ENCODE results near the gene FBXW12. TPM values are rescaled to one million over a fixed set of nuclear protein-coding genes. Genes with fewer than 3 reads are reported as not detected.

The FBXW12 gene
- total RNA-seq, 1 donor from 2014 or later: 0.82 TPM

DNA sequence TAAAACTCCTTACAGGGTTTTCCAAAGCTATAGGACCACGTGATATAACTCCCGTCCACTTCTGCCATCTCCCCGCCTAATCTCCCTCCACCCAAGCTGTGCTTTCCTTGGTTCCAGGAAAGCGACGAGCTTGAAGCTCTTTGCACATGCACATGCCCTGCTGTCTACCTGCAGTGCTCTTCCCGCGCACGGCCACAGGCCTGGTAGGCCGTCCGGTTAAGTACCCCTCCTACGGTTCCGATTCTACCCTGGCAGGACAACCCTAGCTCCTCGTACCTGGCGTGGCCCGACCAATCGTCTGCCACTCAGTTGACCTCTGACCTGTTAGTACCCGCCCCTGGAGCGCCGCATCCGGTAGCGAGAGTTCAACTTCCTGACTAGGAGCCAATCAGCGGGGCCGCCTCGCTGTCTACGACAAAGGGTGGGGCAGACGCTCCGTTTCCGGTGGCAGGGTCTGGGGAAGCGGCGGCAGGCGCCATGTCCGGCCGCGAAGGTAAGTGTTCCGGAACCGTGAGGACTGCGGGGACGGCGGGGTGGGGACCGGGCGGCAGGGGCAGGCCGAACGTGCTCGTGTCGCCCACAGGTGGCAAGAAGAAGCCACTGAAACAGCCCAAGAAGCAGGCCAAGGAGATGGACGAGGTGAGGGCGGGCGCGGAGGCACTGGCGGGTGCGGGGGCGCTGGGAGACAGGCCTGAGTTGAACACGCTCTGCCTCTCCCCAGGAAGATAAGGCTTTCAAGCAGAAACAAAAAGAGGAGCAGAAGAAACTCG lies 68.0 kb downstream of the FBXW12 start, which contains the start of the genes CCDC51 and TMA7:
CCDC51 (minus strand) TSS at position 300 of the 770 bp plus-strand sequence. CDS start 4,991 bp downstream, outside the sequence.
TMA7 (plus strand) TSS at position 438 of the 770 bp plus-strand sequence; CDS start at position 478, 40 bp downstream.
- Histone ChIP-seq H2AFZ (replicated peaks) (peak within 1 kb of the TSS; percentile 59), H3K9me3 (ENCODE audit: low read depth) (no peaks in the 10 kb centered on the region), H3K79me2 (ENCODE audit: low read depth) (peaks cover 57% of the 10 kb centered on the region), H3K4me1 (peaks cover 15% of the 10 kb centered on the region), H3K27ac (no peak within 1 kb of the TSS), H3K9ac (peak within 1 kb of the TSS; percentile 79), H3K4me2 (peak within 1 kb of the TSS; percentile 94), H3K27me3 (no peaks in the 10 kb centered on the region), H3F3A (ENCODE audit: low read depth) (peaks cover 61% of the 10 kb centered on the region), H4K20me1 (ENCODE audit: low read depth) (peaks cover 16% of the 10 kb centered on the region), H3K4me3 (peak within 1 kb of the TSS; percentile 71), H3K36me3 (no peaks in the 10 kb centered on the region)
- no peaks in the 10 kb centered on the region for H3K27me3 Mint-ChIP-seq (ENCODE audit: insufficient read depth, low read depth)
- H3K27ac Mint-ChIP-seq: peak within 1 kb of the TSS; percentile 81
- peaks cover 7% of the 10 kb centered on the region for H3K36me3 Mint-ChIP-seq
- H3K9me3 Mint-ChIP-seq: no peaks in the 10 kb centered on the region
- no peak for TF ChIP-seq EZH2phosphoT487 (IDR thresholded peaks at IDR 0.05)
- TF ChIP-seq, protein P1, sequence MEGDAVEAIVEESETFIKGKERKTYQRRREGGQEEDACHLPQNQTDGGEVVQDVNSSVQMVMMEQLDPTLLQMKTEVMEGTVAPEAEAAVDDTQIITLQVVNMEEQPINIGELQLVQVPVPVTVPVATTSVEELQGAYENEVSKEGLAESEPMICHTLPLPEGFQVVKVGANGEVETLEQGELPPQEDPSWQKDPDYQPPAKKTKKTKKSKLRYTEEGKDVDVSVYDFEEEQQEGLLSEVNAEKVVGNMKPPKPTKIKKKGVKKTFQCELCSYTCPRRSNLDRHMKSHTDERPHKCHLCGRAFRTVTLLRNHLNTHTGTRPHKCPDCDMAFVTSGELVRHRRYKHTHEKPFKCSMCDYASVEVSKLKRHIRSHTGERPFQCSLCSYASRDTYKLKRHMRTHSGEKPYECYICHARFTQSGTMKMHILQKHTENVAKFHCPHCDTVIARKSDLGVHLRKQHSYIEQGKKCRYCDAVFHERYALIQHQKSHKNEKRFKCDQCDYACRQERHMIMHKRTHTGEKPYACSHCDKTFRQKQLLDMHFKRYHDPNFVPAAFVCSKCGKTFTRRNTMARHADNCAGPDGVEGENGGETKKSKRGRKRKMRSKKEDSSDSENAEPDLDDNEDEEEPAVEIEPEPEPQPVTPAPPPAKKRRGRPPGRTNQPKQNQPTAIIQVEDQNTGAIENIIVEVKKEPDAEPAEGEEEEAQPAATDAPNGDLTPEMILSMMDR (IDR thresholded peaks at IDR 0.05): no peak
- TF ChIP-seq EZH2 (IDR thresholded peaks at IDR 0.05): no peak
- peak within 1 kb of the TSS; percentile 96 for H3K4me3 Mint-ChIP-seq
- H3K4me1 Mint-ChIP-seq: peaks cover 17% of the 10 kb centered on the region
- peak; percentile 98 for DNase-seq (ENCODE audit: low spot score)

- H3K36me3 Mint-ChIP-seq: peaks cover 7% of the 10 kb centered on the region
- Histone ChIP-seq H3K79me2 (ENCODE audit: low read depth) (peaks cover 53% of the 10 kb centered on the region), H3K9ac (peak overlapping the region; percentile 79), H3K27ac (no peak overlapping the region), H3K27me3 (no peaks in the 10 kb centered on the region), H3K4me3 (peak overlapping the region; percentile 71), H3K4me2 (peak overlapping the region; percentile 94), H4K20me1 (ENCODE audit: low read depth) (peaks cover 16% of the 10 kb centered on the region), H3K36me3 (no peaks in the 10 kb centered on the region), H2AFZ (replicated peaks) (peak overlapping the region; percentile 59), H3F3A (ENCODE audit: low read depth) (peaks cover 67% of the 10 kb centered on the region), H3K9me3 (ENCODE audit: low read depth) (no peaks in the 10 kb centered on the region), H3K4me1 (peaks cover 17% of the 10 kb centered on the region)
- H3K9me3 Mint-ChIP-seq: no peaks in the 10 kb centered on the region
- H3K4me3 Mint-ChIP-seq: peak overlapping the region; percentile 96
- DNase-seq (ENCODE audit: low spot score): peak; percentile 39
- no peak overlapping the region for H3K27ac Mint-ChIP-seq
- TF ChIP-seq, protein P1 (IDR thresholded peaks at IDR 0.05): no peak
- no peak for TF ChIP-seq EZH2 (IDR thresholded peaks at IDR 0.05)
- TF ChIP-seq EZH2phosphoT487 (IDR thresholded peaks at IDR 0.05): no peak
- peaks cover 20% of the 10 kb centered on the region for H3K4me1 Mint-ChIP-seq
- no peaks in the 10 kb centered on the region for H3K27me3 Mint-ChIP-seq (ENCODE audit: insufficient read depth, low read depth)
These were observed 68.6 kb downstream of the FBXW12 start for GRCh38 chr3:48440590-48440958.

GRCh38 chr3:48441940-48442339 lies 69.9 kb downstream of the FBXW12 start:
- H3K36me3 Mint-ChIP-seq: peaks cover 7% of the 10 kb centered on the region
- no peak for DNase-seq (ENCODE audit: low spot score)
- no peak overlapping the region for H2AFZ ChIP-seq (replicated peaks)

More at GRCh38 chr3:48441940-48442339, 69.9 kb downstream of the FBXW12 start:
- TF ChIP-seq EZH2phosphoT487 (IDR thresholded peaks at IDR 0.05) (no peak), EZH2 (IDR thresholded peaks at IDR 0.05) (no peak)
- TF ChIP-seq, protein P1 (IDR thresholded peaks at IDR 0.05): no peak
- Mint-ChIP-seq H3K4me3 (peak overlapping the region; percentile 96), H3K4me1 (peaks cover 27% of the 10 kb centered on the region), H3K27ac (no peak overlapping the region), H3K27me3 (ENCODE audit: insufficient read depth, low read depth) (no peaks in the 10 kb centered on the region), H3K9me3 (no peaks in the 10 kb centered on the region)
- no peak overlapping the region for H3K9ac ChIP-seq
- no peaks in the 10 kb centered on the region for H3K27me3 ChIP-seq
- peak overlapping the region; percentile 94 for H3K4me2 ChIP-seq
- peaks cover 70% of the 10 kb centered on the region for H3F3A ChIP-seq (ENCODE audit: low read depth)
- no peaks in the 10 kb centered on the region for H3K36me3 ChIP-seq
- no peaks in the 10 kb centered on the region for H3K9me3 ChIP-seq (ENCODE audit: low read depth)
- H3K27ac ChIP-seq: no peak overlapping the region
- H3K79me2 ChIP-seq (ENCODE audit: low read depth): peaks cover 56% of the 10 kb centered on the region
- peak overlapping the region; percentile 71 for H3K4me3 ChIP-seq
- peaks cover 16% of the 10 kb centered on the region for H4K20me1 ChIP-seq (ENCODE audit: low read depth)
- H3K4me1 ChIP-seq: peaks cover 21% of the 10 kb centered on the region

Small RNAs within 50 kb of the gene (small RNA-seq; reads per million reads assigned to genes)
- gene RN7SL321P: not detected

Other genes starting within 250 kb of the FBXW12 start
- gene CDC25A, start 183.8 kb upstream of the FBXW12 start, total RNA-seq (ENCODE audit: low replicate concordance): 51.8 and 74.1 TPM in 2 replicates
- not detected in 2 replicates for gene CAMP, start 148.7 kb upstream of the FBXW12 start, total RNA-seq (ENCODE audit: low replicate concordance)
- gene ZNF589, start 131.1 kb upstream of the FBXW12 start, total RNA-seq (ENCODE audit: low replicate concordance): 49.9 and 57.3 TPM in 2 replicates
- gene NME6, start 70.9 kb upstream of the FBXW12 start, total RNA-seq (ENCODE audit: low replicate concordance): 18.8 and 26.5 TPM in 2 replicates
- gene SPINK8, start 38.6 kb upstream of the FBXW12 start, total RNA-seq (ENCODE audit: low replicate concordance): not detected in 2 replicates
- gene PLXNB1, start 57.9 kb downstream of the FBXW12 start, total RNA-seq (ENCODE audit: low replicate concordance): 53.6 and 142 TPM in 2 replicates
- gene CCDC51, start 67.9 kb downstream of the FBXW12 start, total RNA-seq (ENCODE audit: low replicate concordance): 13.9 and 22.0 TPM in 2 replicates
- gene TMA7, start 68.0 kb downstream of the FBXW12 start, total RNA-seq (ENCODE audit: low replicate concordance): 472 and 510 TPM in 2 replicates
- gene ATRIP, start 74.5 kb downstream of the FBXW12 start, total RNA-seq (ENCODE audit: low replicate concordance): 8.3 and 11.8 TPM in 2 replicates
- 54.8 and 133 TPM in 2 replicates for gene SHISA5, start 132.0 kb downstream of the FBXW12 start, total RNA-seq (ENCODE audit: low replicate concordance)
- gene PFKFB4, start 184.6 kb downstream of the FBXW12 start, total RNA-seq (ENCODE audit: low replicate concordance): 59.5 and 102 TPM in 2 replicates
- gene UCN2, start 191.6 kb downstream of the FBXW12 start, total RNA-seq (ENCODE audit: low replicate concordance): 0.34 TPM in 1 of 2 replicates, not detected in the other
- gene COL7A1, start 223.1 kb downstream of the FBXW12 start, total RNA-seq (ENCODE audit: low replicate concordance): 3.0 and 13.3 TPM in 2 replicates
- gene UQCRC1, start 237.4 kb downstream of the FBXW12 start, total RNA-seq (ENCODE audit: low replicate concordance): 240 and 246 TPM in 2 replicates
- gene TMEM89, start 249.6 kb downstream of the FBXW12 start, total RNA-seq (ENCODE audit: low replicate concordance): not detected in 2 replicates

Measured in neural progenitor cell (in vitro differentiated cells).